ENCODE results near the gene TSHZ2.

DNA sequence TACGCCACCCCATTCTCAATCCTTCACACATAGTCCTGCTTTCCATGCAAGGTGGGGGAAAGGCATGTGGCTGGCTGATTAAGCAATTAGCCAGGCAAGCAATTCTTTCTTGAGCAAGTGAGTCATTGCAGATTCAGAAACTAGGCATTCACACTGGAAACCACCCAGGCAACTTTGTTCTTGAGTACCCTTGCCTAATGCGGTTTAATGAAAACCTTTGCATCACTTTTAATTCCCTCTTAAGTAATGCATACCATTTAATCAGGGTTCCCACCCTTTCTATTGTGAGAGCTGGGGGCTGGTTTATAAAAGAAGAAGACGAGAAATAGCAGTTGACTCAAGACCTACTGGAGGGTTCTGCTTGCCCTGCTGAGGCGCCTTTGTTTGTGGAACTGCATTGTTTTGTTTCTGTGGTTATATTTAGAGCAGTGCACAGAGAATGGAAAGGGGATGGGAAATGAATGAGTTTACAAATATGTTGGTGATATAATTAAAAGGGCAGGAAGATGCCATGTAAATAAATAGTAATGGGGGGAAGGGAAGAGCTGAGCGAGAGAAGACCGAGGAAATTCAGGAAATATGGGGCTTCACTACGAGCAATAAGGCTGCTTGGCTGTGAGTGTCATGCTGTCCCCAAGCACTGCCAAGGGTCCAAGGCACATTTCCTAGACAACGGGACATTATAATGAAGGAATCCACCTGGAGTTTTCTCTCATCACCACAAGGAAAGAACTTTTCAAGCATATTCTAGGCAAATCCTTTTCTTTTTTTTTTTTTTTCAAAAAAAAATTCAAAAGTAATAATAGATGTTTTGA, 48.8 kb upstream of the TSHZ2 start:
- TF ChIP-seq, protein P1, sequence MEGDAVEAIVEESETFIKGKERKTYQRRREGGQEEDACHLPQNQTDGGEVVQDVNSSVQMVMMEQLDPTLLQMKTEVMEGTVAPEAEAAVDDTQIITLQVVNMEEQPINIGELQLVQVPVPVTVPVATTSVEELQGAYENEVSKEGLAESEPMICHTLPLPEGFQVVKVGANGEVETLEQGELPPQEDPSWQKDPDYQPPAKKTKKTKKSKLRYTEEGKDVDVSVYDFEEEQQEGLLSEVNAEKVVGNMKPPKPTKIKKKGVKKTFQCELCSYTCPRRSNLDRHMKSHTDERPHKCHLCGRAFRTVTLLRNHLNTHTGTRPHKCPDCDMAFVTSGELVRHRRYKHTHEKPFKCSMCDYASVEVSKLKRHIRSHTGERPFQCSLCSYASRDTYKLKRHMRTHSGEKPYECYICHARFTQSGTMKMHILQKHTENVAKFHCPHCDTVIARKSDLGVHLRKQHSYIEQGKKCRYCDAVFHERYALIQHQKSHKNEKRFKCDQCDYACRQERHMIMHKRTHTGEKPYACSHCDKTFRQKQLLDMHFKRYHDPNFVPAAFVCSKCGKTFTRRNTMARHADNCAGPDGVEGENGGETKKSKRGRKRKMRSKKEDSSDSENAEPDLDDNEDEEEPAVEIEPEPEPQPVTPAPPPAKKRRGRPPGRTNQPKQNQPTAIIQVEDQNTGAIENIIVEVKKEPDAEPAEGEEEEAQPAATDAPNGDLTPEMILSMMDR (IDR thresholded peaks at IDR 0.05): no peak
- TF ChIP-seq POLR2A (IDR thresholded peaks at IDR 0.05): no peak
